Measurements from ENCODE around the gene PLIN1.

GRCh38 chr15:89695198-89695597, 16.0 kb upstream of the PLIN1 start:
- TF ChIP-seq CTCF (IDR thresholded peaks at IDR 0.05; ENCODE audit: low read length) (no peak), EZH2 (IDR thresholded peaks at IDR 0.05; ENCODE audit: borderline replicate concordance, low read length) (no peak)
